GM06990 (cell line): Measurements from ENCODE around the gene MRPL42.

Experiments used
- DNase-seq: peaks from one replicate; pipeline ENCODE4 v3.0.0-alpha.2; 2011; ENCODE audit not compliant: insufficient read length; ENCODE audit errors: extremely low read depth
- H3K27me3 ChIP-seq: replicated peaks from 2 replicates; pipeline ENCODE4 v1.6.0; 2011; ENCODE audit warnings: low read length; ENCODE audit not compliant: control insufficient read depth, insufficient read depth
- H3K36me3 ChIP-seq: 2 replicates; pipeline ENCODE4 v1.5.1; 2011; ENCODE audit warnings: low read length; ENCODE audit not compliant: control insufficient read depth, insufficient read depth
- H3K4me3 ChIP-seq: replicated peaks from 2 replicates; pipeline ENCODE4 v1.5.1; 2011; ENCODE audit warnings: low read depth, mild to moderate bottlenecking, control low read depth, low read length
- CTCF ChIP-seq: IDR thresholded peaks from 2 replicates; pipeline ENCODE4 v1.5.1; 2011; ENCODE audit warnings: low read length, control low read depth, mild to moderate bottlenecking, inconsistent platforms; ENCODE audit not compliant: insufficient read depth, poor library complexity, severe bottlenecking

Gene MRPL42

GRCh38 chr12:93461503-93461902 is 5.8 kb upstream of the MRPL42 start:
- no peak for DNase-seq
- H3K36me3 ChIP-seq = no peaks in the 10 kb centered on the region
- TF ChIP-seq CTCF = no peak
- H3K27me3 ChIP-seq = no peaks in the 10 kb centered on the region
- H3K4me3 ChIP-seq = no peak overlapping the region

GRCh38 chr12:93465841-93466240 is 1.5 kb upstream of the MRPL42 start:
- no peaks in the 10 kb centered on the region for H3K27me3 ChIP-seq
- DNase-seq = no peak
- no peaks in the 10 kb centered on the region for H3K36me3 ChIP-seq
- H3K4me3 ChIP-seq = no peak overlapping the region
- TF ChIP-seq CTCF = no peak

- H3K36me3 ChIP-seq = no peaks in the 10 kb centered on the region
- no peak for TF ChIP-seq CTCF
- H3K4me3 ChIP-seq = no peak overlapping the region; the same call in 1 of the 2 replicates
- no peaks in the 10 kb centered on the region for H3K27me3 ChIP-seq
- no peak for DNase-seq
Measured at GRCh38 chr12:93466625-93467350, 526 bp upstream of the MRPL42 start.

- peak overlapping the region; percentile 78 for H3K4me3 ChIP-seq
- no peak for TF ChIP-seq CTCF
- no peak for DNase-seq
- H3K27me3 ChIP-seq = no peaks in the 10 kb centered on the region
- H3K36me3 ChIP-seq = no peaks in the 10 kb centered on the region
Measured at GRCh38 chr12:93468008-93468371, 676 bp downstream of the MRPL42 start.

GRCh38 chr12:93469386-93469785 is 2.1 kb downstream of the MRPL42 start:
- Histone ChIP-seq H3K36me3 (no peaks in the 10 kb centered on the region; the same call in 1 of the 2 replicates), H3K4me3 (no peak overlapping the region; the same call in 1 of the 2 replicates), H3K27me3 (no peaks in the 10 kb centered on the region)
- DNase-seq = no peak
- TF ChIP-seq CTCF = no peak

GRCh38 chr12:93476555-93476954 is 9.2 kb downstream of the MRPL42 start:
- Histone ChIP-seq H3K36me3 (peaks cover 2% of the 10 kb centered on the region), H3K4me3 (no peak overlapping the region), H3K27me3 (no peaks in the 10 kb centered on the region)
- TF ChIP-seq CTCF = no peak
- DNase-seq = no peak
